Measurements from ENCODE around the gene TAS2R14. TPM values are rescaled to one million over a fixed set of nuclear protein-coding genes. Genes with fewer than 3 reads are reported as not detected.

TAS2R14 gene
- total and polyA plus RNA-seq, 2 of the 13 experiments (the other 11 are each of a cell fraction or from before 2014, with no cell fraction given), result 1.1 to 2.3 TPM

DNA sequence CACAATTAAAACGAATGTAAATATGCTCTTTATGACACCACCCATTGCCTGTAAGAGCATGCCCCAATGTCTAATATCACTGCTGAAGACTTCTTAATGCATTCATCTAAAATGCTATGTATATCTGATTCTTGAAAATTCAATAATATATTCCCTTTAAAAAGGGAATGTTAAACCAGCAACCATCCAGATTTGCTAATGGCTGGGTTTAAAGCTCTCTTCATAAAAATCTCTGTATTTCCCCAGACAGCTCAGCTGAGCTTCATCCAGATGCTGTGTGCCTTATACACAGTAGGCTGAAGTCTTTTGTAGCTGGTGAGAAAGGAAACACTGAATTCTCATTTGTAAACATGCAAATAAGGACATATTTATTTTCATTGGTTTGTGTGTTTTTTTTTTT is at the start of gene TAS2R14 (continued):
- TF ChIP-seq, protein P1, sequence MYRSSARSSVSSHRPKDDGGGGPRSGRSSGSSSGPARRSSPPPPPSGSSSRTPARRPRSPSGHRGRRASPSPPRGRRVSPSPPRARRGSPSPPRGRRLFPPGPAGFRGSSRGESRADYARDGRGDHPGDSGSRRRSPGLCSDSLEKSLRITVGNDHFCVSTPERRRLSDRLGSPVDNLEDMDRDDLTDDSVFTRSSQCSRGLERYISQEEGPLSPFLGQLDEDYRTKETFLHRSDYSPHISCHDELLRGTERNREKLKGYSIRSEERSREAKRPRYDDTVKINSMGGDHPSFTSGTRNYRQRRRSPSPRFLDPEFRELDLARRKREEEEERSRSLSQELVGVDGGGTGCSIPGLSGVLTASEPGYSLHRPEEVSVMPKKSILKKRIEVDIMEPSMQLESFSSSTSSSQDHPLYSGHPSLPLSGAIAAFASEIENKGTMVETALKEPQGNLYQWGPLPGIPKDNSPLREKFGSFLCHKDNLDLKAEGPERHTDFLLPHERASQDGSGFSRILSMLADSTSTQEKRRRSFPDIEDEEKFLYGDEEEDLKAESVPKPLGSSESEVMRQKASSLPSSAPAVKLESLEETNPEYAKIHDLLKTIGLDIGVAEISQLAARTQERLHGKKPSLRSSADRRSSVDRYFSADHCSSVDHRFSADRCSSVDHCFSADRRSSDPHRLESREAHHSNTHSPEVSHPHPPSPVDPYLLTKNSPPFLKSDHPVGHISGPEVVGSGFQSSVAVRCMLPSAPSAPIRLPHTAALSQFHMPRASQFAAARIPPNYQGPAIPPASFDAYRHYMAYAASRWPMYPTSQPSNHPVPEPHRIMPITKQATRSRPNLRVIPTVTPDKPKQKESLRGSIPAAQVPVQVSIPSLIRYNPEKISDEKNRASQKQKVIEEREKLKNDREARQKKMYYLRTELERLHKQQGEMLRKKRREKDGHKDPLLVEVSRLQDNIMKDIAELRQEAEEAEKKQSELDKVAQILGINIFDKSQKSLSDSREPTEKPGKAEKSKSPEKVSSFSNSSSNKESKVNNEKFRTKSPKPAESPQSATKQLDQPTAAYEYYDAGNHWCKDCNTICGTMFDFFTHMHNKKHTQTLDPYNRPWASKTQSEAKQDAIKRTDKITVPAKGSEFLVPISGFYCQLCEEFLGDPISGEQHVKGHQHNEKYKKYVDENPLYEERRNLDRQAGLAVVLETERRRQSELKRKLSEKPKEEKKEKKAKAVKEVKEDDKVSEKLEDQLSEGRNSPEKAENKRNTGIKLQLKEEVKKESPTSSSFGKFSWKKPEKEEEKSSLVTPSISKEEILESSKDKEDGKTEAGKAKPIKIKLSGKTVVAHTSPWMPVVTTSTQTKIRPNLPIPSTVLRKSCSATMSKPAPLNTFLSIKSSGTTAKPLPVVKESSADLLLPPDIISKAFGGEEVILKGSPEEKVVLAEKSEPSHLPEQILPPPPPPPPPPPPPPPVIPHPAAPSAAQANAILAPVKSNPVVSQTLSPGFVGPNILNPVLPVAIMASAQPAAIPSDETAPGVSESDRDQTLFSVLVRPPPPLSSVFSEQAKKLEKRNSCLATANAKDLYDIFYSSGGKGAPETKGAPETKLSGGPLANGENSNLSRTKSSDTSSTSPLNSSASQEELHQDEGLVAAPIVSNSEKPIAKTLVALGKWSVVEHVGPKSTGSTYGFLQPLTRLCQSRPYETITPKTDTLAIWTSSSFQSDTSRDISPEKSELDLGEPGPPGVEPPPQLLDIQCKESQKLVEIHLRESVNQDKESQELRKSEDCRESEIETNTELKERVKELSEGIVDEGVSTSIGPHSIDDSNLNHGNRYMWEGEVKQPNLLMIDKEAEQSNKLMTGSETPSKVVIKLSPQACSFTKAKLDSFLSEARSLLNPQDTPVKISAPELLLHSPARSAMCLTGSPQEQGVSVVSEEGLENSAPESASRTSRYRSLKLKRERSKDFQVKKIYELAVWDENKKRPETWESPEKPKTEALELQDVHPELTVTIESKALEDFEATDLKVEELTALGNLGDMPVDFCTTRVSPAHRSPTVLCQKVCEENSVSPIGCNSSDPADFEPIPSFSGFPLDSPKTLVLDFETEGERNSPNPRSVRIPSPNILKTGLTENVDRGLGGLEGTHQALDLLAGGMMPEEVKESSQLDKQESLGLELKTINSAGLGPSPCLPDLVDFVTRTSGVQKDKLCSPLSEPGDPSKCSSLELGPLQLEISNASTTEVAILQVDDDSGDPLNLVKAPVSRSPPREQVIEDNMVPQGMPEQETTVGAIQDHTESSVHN (CRISPR knock-in tag; IDR thresholded peaks at IDR 0.05), result no peak
- no peak for TF ChIP-seq NFE2 (CRISPR knock-in tag; IDR thresholded peaks at IDR 0.05)

DNA sequence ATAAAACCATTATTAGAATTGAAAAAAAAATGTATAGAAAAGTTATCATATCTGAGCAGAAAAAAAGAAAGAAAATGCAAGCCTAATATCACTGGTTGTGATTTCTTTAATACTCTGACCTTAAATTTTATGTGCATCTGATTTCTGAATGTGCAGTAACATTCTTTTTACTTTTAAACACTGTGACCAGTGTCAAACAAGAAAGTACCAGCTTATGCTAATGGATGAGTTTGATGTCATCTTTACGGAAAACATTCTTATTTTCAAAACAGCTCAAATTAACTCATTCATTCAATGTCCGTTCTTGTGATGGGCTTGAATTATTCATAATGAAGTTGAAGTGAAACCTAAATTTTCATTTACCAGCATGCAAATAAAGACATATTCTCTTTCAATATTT is 47.7 kb upstream of the TAS2R14 start, which contains the start of gene TAS2R50:
TSS of gene TAS2R50 (minus strand) at position 101 of the 400 bp plus-strand sequence. CDS start at position 49, 52 bp downstream.
- H3K4me3 ChIP-seq (replicated peaks in 1 of 3; ENCODE audit: insufficient read depth in 1 of 3, low read depth in 2 of 3, low read length in 3 of 3), result no peak within 1 kb of the TSS
- BruUV-seq (replicated peaks), result no TSS peak
- H3K27me3 ChIP-seq (ENCODE audit: control insufficient read depth in 1 of 2, insufficient read depth in 2 of 2, low read length in 2 of 2), result no peaks in the 10 kb centered on the region
- no peak within 1 kb of the TSS for H3K27ac ChIP-seq (ENCODE audit: extremely low read length, insufficient read depth, low read length)
- no peaks in the 10 kb centered on the region for H3K79me2 ChIP-seq (ENCODE audit: insufficient read depth, low read length)
- WGBS (ENCODE audit: low lambda C conversion rate), result 52% methylated on average over 2 of the region's 2 CpGs
- no peaks in the 10 kb centered on the region for H4K20me1 ChIP-seq (ENCODE audit: insufficient read depth, low read length)
- H2AFZ ChIP-seq (ENCODE audit: low read length), result no peak within 1 kb of the TSS
- no peak within 1 kb of the TSS for H3K9ac ChIP-seq (ENCODE audit: insufficient read depth, low read depth, low read length)
- H3K4me2 ChIP-seq (ENCODE audit: low read depth, low read length), result no peak within 1 kb of the TSS
- ATAC-seq, result no peak
- no peaks in the 10 kb centered on the region for H3K4me1 ChIP-seq (ENCODE audit: insufficient read depth, low read length)
- intact Hi-C loops (cut with micrococcal nuclease; ENCODE audit: unreplicated experiment) (no loop called here), in situ Hi-C loops (cut with HindIII; ENCODE audit: extremely low pct_ligation_motif_present, low pct_unique_long_range_greater_than_20kb) (no loop called here)
- ChIA-PET POLR2A (no interaction called here), CTCF (ENCODE audit: low intra/inter-chr PET ratio, low total read pairs) (no interaction called here)
- H3K9me3 ChIP-seq (ENCODE audit: low read length), result peaks cover 11% of the 10 kb centered on the region
- DNase-seq (ENCODE audit: low spot score), result no peak
- FAIRE-seq, result no peak
- H3K36me3 ChIP-seq (replicated peaks in 1 of 2; ENCODE audit: control insufficient read depth in 1 of 2, insufficient read depth in 2 of 2, low read length in 2 of 2), result no peaks in the 10 kb centered on the region
- TF ChIP-seq, protein P2, sequence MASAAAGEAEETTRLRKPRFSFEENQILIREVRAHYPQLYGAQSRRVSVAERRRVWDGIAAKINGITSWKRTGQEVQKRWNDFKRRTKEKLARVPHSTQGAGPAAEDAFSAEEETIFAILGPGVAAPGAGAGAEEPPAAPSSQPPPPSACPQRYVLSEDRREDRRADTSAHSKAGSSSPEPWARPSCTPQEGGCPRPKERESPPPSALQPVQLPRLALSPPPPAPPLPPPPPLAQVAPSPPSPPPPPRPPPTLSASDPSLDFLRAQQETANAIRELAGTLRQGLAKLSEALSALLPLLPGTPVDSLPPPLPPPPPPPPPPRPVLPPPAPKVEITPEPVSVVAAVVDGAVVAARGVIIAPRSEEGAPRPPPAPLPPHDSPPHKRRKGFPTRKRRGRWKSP (CRISPR knock-in tag; IDR thresholded peaks at IDR 0.05), result no peak
- TF ChIP-seq, protein P3, sequence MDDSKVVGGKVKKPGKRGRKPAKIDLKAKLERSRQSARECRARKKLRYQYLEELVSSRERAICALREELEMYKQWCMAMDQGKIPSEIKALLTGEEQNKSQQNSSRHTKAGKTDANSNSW (CRISPR knock-in tag; IDR thresholded peaks at IDR 0.05; ENCODE audit: borderline replicate concordance), result no peak
- TF ChIP-seq ZNF724P (CRISPR knock-in tag; IDR thresholded peaks at IDR 0.05; ENCODE audit: borderline replicate concordance) (no peak), GFI1 (CRISPR knock-in tag; IDR thresholded peaks at IDR 0.05; ENCODE audit: borderline replicate concordance) (no peak), SIX4 (CRISPR knock-in tag; IDR thresholded peaks at IDR 0.05) (no peak), MED13 (CRISPR knock-in tag; IDR thresholded peaks at IDR 0.05) (no peak), ZNF790 (CRISPR knock-in tag; IDR thresholded peaks at IDR 0.05; ENCODE audit: borderline replicate concordance) (no peak)
- TF ChIP-seq, protein P4, sequence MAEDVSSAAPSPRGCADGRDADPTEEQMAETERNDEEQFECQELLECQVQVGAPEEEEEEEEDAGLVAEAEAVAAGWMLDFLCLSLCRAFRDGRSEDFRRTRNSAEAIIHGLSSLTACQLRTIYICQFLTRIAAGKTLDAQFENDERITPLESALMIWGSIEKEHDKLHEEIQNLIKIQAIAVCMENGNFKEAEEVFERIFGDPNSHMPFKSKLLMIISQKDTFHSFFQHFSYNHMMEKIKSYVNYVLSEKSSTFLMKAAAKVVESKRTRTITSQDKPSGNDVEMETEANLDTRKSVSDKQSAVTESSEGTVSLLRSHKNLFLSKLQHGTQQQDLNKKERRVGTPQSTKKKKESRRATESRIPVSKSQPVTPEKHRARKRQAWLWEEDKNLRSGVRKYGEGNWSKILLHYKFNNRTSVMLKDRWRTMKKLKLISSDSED (CRISPR knock-in tag; IDR thresholded peaks at IDR 0.05), result no peak
- TF ChIP-seq, protein P5, sequence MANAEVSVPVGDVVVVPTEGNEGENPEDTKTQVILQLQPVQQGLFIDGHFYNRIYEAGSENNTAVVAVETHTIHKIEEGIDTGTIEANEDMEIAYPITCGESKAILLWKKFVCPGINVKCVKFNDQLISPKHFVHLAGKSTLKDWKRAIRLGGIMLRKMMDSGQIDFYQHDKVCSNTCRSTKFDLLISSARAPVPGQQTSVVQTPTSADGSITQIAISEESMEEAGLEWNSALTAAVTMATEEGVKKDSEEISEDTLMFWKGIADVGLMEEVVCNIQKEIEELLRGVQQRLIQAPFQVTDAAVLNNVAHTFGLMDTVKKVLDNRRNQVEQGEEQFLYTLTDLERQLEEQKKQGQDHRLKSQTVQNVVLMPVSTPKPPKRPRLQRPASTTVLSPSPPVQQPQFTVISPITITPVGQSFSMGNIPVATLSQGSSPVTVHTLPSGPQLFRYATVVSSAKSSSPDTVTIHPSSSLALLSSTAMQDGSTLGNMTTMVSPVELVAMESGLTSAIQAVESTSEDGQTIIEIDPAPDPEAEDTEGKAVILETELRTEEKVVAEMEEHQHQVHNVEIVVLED (CRISPR knock-in tag; IDR thresholded peaks at IDR 0.05; ENCODE audit: borderline replicate concordance), result no peak
